Hematopoietic multipotent progenitor cell treated with erythropoietin and hydrocortisone succinate and interleukin-3 and kit ligand, for 4 days (in vitro differentiated cells): ENCODE data around the gene CCDC201.
"Not testable (repeated sequence)": the region's sequence is repeated elsewhere in the genome, so short reads cannot be mapped to it uniquely, and the experiment has no call there.

Experiments used
- DNase-seq: peaks from one replicate; pipeline ENCODE4 v3.0.0-alpha.2; 2015

CCDC201 gene

GRCh38 chr7:45813771-45814170 lies 59.1 kb downstream of the CCDC201 start:
- DNase-seq, result not testable (repeated sequence)

- DNase-seq, result no peak
Measured at GRCh38 chr7:45812946-45813345, 59.9 kb downstream of the CCDC201 start.

- DNase-seq, result not testable (repeated sequence)
Measured at GRCh38 chr7:45811652-45812234, 61.1 kb downstream of the CCDC201 start.

- DNase-seq, result not testable (repeated sequence)
Measured at GRCh38 chr7:45810451-45811005, 62.4 kb downstream of the CCDC201 start.
